Subcutaneous abdominal adipose tissue (tissue), 5 donors: ENCODE data around the gene PTPN4.

ENCODE experiments used
- H3K27ac ChIP-seq: one replicate; pipeline ENCODE4 v1.7.0; 2013; ENCODE audit warnings: low read depth, mild to moderate bottlenecking, inconsistent platforms, low read length, moderate library complexity
- H3K27me3 ChIP-seq, 5 donors: one replicate each; pipeline ENCODE4 v1.7.0; 2013; ENCODE audit warnings: low read length in 5 of 5, inconsistent platforms in 1 of 5; ENCODE audit not compliant: control insufficient read depth in 5 of 5, insufficient read depth in 4 of 5
- H3K36me3 ChIP-seq, 5 donors: one replicate each; pipeline ENCODE4 v1.7.0; 2013; ENCODE audit warnings: low read length in 5 of 5; ENCODE audit not compliant: control insufficient read depth in 5 of 5, insufficient read depth in 5 of 5
- H3K4me1 ChIP-seq, 5 donors: one replicate each; pipeline ENCODE4 v1.7.0; 2013; ENCODE audit warnings: low read length in 5 of 5, mild to moderate bottlenecking in 3 of 5, moderate library complexity in 1 of 5; ENCODE audit not compliant: control insufficient read depth in 5 of 5, insufficient read depth in 5 of 5
- H3K4me3 ChIP-seq, 5 donors: one replicate each; pipeline ENCODE4 v1.7.0; 2013; ENCODE audit warnings: low read length in 5 of 5, low read depth in 1 of 5
- H3K9ac ChIP-seq, 5 donors: one replicate each; pipeline ENCODE4 v1.7.0; 2013; ENCODE audit warnings: low read length in 5 of 5, mild to moderate bottlenecking in 4 of 5, moderate library complexity in 3 of 5
- H3K9me3 ChIP-seq, 5 donors: one replicate each; pipeline ENCODE4 v1.7.0; 2013; ENCODE audit warnings: low read length in 5 of 5; ENCODE audit not compliant: control insufficient read depth in 5 of 5
- donor health status: healthy.
- donor health status: healthy.
- donor health status: healthy.
- donor health status: healthy.
- donor health status: healthy.

The PTPN4 gene

GRCh38 chr2:119759451-119760236 lies at the start of gene PTPN4:
Gene PTPN4, plus strand, starts transcription at chr2:119759922. Its CDS starts 49,932 bp downstream, at chr2:119809854.
- H3K27me3 ChIP-seq, result no peaks in the 10 kb centered on the region
- peaks cover 0 to 48% (median 36%) of the 10 kb centered on the region in 5 donors for H3K4me1 ChIP-seq
- H3K36me3 ChIP-seq, result no peaks in the 10 kb centered on the region
- H3K9me3 ChIP-seq, result no peaks in the 10 kb centered on the region
- H3K9ac ChIP-seq, result peak within 1 kb of the TSS; percentile 86 to 94 (median 88)
- peak within 1 kb of the TSS; percentile 86 to 90 (median 88) for H3K4me3 ChIP-seq
- peak within 1 kb of the TSS; percentile 93 for H3K27ac ChIP-seq

- H3K9me3 ChIP-seq, result peaks cover 0 to 4% (median 3%) of the 10 kb centered on the region in 5 donors
- H3K27me3 ChIP-seq, result no peaks in the 10 kb centered on the region
- peaks cover 0 to 14% (median 2%) of the 10 kb centered on the region in 5 donors for H3K4me1 ChIP-seq
- H3K27ac ChIP-seq, result no peak overlapping the region
- no peaks in the 10 kb centered on the region for H3K36me3 ChIP-seq
- H3K9ac ChIP-seq, result no peak overlapping the region
- no peak overlapping the region for H3K4me3 ChIP-seq
Observed at GRCh38 chr2:119710281-119710680, 49.4 kb upstream of the PTPN4 start.

- Histone ChIP-seq H3K4me1 (peaks cover 0 to 24% (median 2%) of the 10 kb centered on the region in 5 donors), H3K36me3 (no peaks in the 10 kb centered on the region), H3K27me3 (no peaks in the 10 kb centered on the region), H3K27ac (no peak overlapping the region), H3K4me3 (no peak overlapping the region), H3K9ac (no peak overlapping the region), H3K9me3 (no peaks in the 10 kb centered on the region)
Observed at GRCh38 chr2:119711352-119711751, 48.4 kb upstream of the PTPN4 start.

GRCh38 chr2:119712571-119712970 lies 47.2 kb upstream of the PTPN4 start:
- Histone ChIP-seq H3K27me3 (no peaks in the 10 kb centered on the region), H3K27ac (no peak overlapping the region), H3K9me3 (no peaks in the 10 kb centered on the region), H3K36me3 (no peaks in the 10 kb centered on the region), H3K4me1 (peaks cover 0 to 25% (median 2%) of the 10 kb centered on the region in 5 donors), H3K4me3 (no peak overlapping the region), H3K9ac (no peak overlapping the region)

- Histone ChIP-seq H3K4me3 (no peak overlapping the region), H3K27ac (no peak overlapping the region), H3K9ac (no peak overlapping the region), H3K27me3 (no peaks in the 10 kb centered on the region), H3K36me3 (no peaks in the 10 kb centered on the region), H3K9me3 (no peaks in the 10 kb centered on the region), H3K4me1 (peaks cover 0 to 25% (median 2%) of the 10 kb centered on the region in 5 donors)
Observed at GRCh38 chr2:119713819-119714490, 45.8 kb upstream of the PTPN4 start.

GRCh38 chr2:119715409-119716283 lies 44.1 kb upstream of the PTPN4 start:
- H3K9ac ChIP-seq, result no peak overlapping the region
- peaks cover 0 to 25% (median 2%) of the 10 kb centered on the region in 5 donors for H3K4me1 ChIP-seq
- no peak overlapping the region for H3K4me3 ChIP-seq

GRCh38 chr2:119716284-119716672 lies 43.4 kb upstream of the PTPN4 start:
- Histone ChIP-seq H3K27ac (no peak overlapping the region), H3K9me3 (peaks cover 0 to 2% (median 0%) of the 10 kb centered on the region in 5 donors), H3K4me3 (no peak overlapping the region), H3K36me3 (no peaks in the 10 kb centered on the region), H3K27me3 (no peaks in the 10 kb centered on the region), H3K4me1 (peaks cover 0 to 25% (median 2%) of the 10 kb centered on the region in 5 donors), H3K9ac (no peak overlapping the region)

More at GRCh38 chr2:119715409-119716283, 44.1 kb upstream of the PTPN4 start:
- Histone ChIP-seq H3K9me3 (no peaks in the 10 kb centered on the region), H3K36me3 (no peaks in the 10 kb centered on the region), H3K27me3 (no peaks in the 10 kb centered on the region), H3K27ac (no peak overlapping the region)

GRCh38 chr2:119718501-119719260 lies 41.0 kb upstream of the PTPN4 start:
- Histone ChIP-seq H3K4me3 (no peak overlapping the region), H3K27me3 (no peaks in the 10 kb centered on the region), H3K27ac (no peak overlapping the region), H3K9me3 (peaks cover 0 to 2% (median 0%) of the 10 kb centered on the region in 5 donors), H3K9ac (peak overlapping the region in 1 of 5 donors; percentile 40), H3K36me3 (no peaks in the 10 kb centered on the region), H3K4me1 (peaks cover 2 to 38% (median 12%) of the 10 kb centered on the region in 5 donors)

GRCh38 chr2:119719261-119719627 lies 40.5 kb upstream of the PTPN4 start:
- H3K4me3 ChIP-seq, result no peak overlapping the region
- H3K36me3 ChIP-seq, result no peaks in the 10 kb centered on the region
- peak overlapping the region in 1 of 5 donors; percentile 40 for H3K9ac ChIP-seq
- peaks cover 2 to 40% (median 18%) of the 10 kb centered on the region in 5 donors for H3K4me1 ChIP-seq
- H3K27me3 ChIP-seq, result no peaks in the 10 kb centered on the region
- peaks cover 0 to 2% (median 0%) of the 10 kb centered on the region in 5 donors for H3K9me3 ChIP-seq
- H3K27ac ChIP-seq, result no peak overlapping the region
